ENCODE results near the gene USP46. TPM values are rescaled to one million over a fixed set of nuclear protein-coding genes. Genes with fewer than 3 reads are reported as not detected.

The USP46 gene
- total and polyA plus RNA-seq, 2 of the 4 experiments (the other 2 are of a cell fraction): 9.3 to 15.4 TPM

- ChIA-PET POLR2A (ENCODE audit: unreplicated experiment) (no interaction called here), CTCF (no interaction called here)
- ATAC-seq (ENCODE audit: low read depth) (peak; percentile 59), DNase-seq (peak; percentile 28)
- no peak overlapping the region for H4K5ac ChIP-seq (ENCODE audit: low read depth, low read length)
- H3K79me1 ChIP-seq (ENCODE audit: low read depth in 1 of 2, low read length in 2 of 2): peaks cover 29 to 70% of the 10 kb centered on the region in 2 experiments
- H4K8ac ChIP-seq (ENCODE audit: low read depth in 2 of 2, low read length in 2 of 2): no peak overlapping the region
- no peak overlapping the region for H3K27ac ChIP-seq (ENCODE audit: insufficient read depth, low read length)
- intact Hi-C loops (cut with micrococcal nuclease): loop anchor here (10.0 kb wide), 2 partner anchors 213 to 1583 kb away; partner anchors contain the start of gene RASL11B
- no peaks in the 10 kb centered on the region for H3K27me3 ChIP-seq (ENCODE audit: control insufficient read depth, insufficient read depth, low read length)
- BruUV-seq (replicated peaks): no TSS peak
- no peak overlapping the region for H2BK15ac ChIP-seq (ENCODE audit: low read depth, low read length)
- H3K4me3 ChIP-seq (ENCODE audit: insufficient read depth, low read depth, low read length): no peak overlapping the region
- no peak overlapping the region for H4K91ac ChIP-seq (ENCODE audit: insufficient read depth, low read depth, low read length)
- no peak overlapping the region for H3K4me2 ChIP-seq (ENCODE audit: low read depth, low read length)
- in situ Hi-C loops (cut with MboI; ENCODE audit: low sequenced_read_pairs): no loop called here
- no peak overlapping the region for H2BK5ac ChIP-seq (ENCODE audit: low read depth, low read length, poor library complexity, severe bottlenecking)
- no peak overlapping the region for H2AK9ac ChIP-seq (replicated peaks; ENCODE audit: low read depth, low read length, poor library complexity)
- H2AFZ ChIP-seq (replicated peaks; ENCODE audit: low read length, poor library complexity): no peak overlapping the region
- H3K4ac ChIP-seq (ENCODE audit: low read depth, low read length): no peak overlapping the region
- H3K4me1 ChIP-seq (ENCODE audit: control insufficient read depth, insufficient read depth, low read length): peaks cover 6% of the 10 kb centered on the region
- no peak overlapping the region for H3K14ac ChIP-seq (replicated peaks; ENCODE audit: low read depth, low read length)
- dilution Hi-C loops (cut with HindIII; ENCODE audit: low sequenced_read_pairs, unreplicated experiment): no loop called here
- peaks cover 1% of the 10 kb centered on the region; the same call in 1 of the 2 replicates for H3K36me3 ChIP-seq (ENCODE audit: control insufficient read depth, insufficient read depth, low read length)
- TF ChIP-seq MAZ (IDR thresholded peaks at IDR 0.05; ENCODE audit: borderline replicate concordance, low read depth, low read length) (no peak), USF2 (IDR thresholded peaks at IDR 0.05; ENCODE audit: low read depth, low read length) (no peak), ELK1 (IDR thresholded peaks at IDR 0.05; ENCODE audit: borderline replicate concordance, low read depth, low read length) (no peak), NFE2L2 (IDR thresholded peaks at IDR 0.05; ENCODE audit: low read depth, low read length) (no peak), CHD1 (IDR thresholded peaks at IDR 0.05; ENCODE audit: low read depth, low read length) (no peak), MXI1 (IDR thresholded peaks at IDR 0.05; ENCODE audit: borderline replicate concordance, low read depth, low read length) (no peak), RFX5 (IDR thresholded peaks at IDR 0.05; ENCODE audit: low read depth, low read length) (no peak), FOS (IDR thresholded peaks at IDR 0.05; ENCODE audit: low read depth, low read length) (no peak)
- H2BK20ac ChIP-seq (ENCODE audit: low read depth, low read length): no peak overlapping the region
- no CpG with 5 or more reads among the region's 2 CpGs for WGBS, 2 experiments (ENCODE audit: extremely low coverage in 2 of 2, insufficient read length in 1 of 2)
- H3K9ac ChIP-seq (ENCODE audit: low read depth, low read length): no peak overlapping the region
- no peaks in the 10 kb centered on the region for H3K9me3 ChIP-seq (ENCODE audit: control insufficient read depth, insufficient read depth, low read length)
- no peak overlapping the region for H3K56ac ChIP-seq (ENCODE audit: extremely low read depth, insufficient read depth, low read length)
- 0 out of 2 replicates have a peak overlapping the region, but pooled peaks have one; percentile 29 for H3K18ac ChIP-seq (ENCODE audit: low read depth, low read length)
- H4K20me1 ChIP-seq (ENCODE audit: insufficient read depth, low read length): peaks cover 52% of the 10 kb centered on the region; the same call in 1 of the 2 replicates
- peaks cover 12% of the 10 kb centered on the region for H3K9me1 ChIP-seq (ENCODE audit: insufficient read depth, low read length)
- no peak overlapping the region for H3K23ac ChIP-seq (ENCODE audit: low read depth, low read length)
- H2BK120ac ChIP-seq (ENCODE audit: low read depth, low read length): no peak overlapping the region
- H2AK5ac ChIP-seq (ENCODE audit: low read depth, low read length): no peak overlapping the region
These were observed 7.0 kb downstream of the USP46 start for GRCh38 chr4:52651996-52652672.
